Activated CD8-positive, alpha-beta T cell treated with anti-CD3 and anti-CD28 coated beads for 36 hours (primary cell): Measurements from ENCODE around the gene HMCN1. TPM values are rescaled to one million over a fixed set of nuclear protein-coding genes. Genes with fewer than 3 reads are reported as not detected.

Experiments
- ATAC-seq: fragments of 200-7000 bp; cut with Tn5 transposase; one replicate; pipeline ENCODE4 v1.10.0; 2021; ENCODE audit warnings: mild to moderate bottlenecking, moderate library complexity
- CTCF ChIA-PET: fragments of 350-600 bp; sonication (Branson Sonifier 250); formaldehyde crosslinking; loops from one replicate; lab custom pipeline; 2021; ENCODE audit warnings: antibody characterized with exemption; lab: Charles Lee
- POLR2A ChIA-PET: fragments of 350-600 bp; sonication (Branson Sonifier 250); formaldehyde crosslinking; loops from one replicate; lab custom pipeline; 2021; ENCODE audit warnings: antibody characterized with exemption; lab: Charles Lee
- DNase-seq: peaks from one replicate; pipeline ENCODE4 v3.0.0-alpha.2; 2020
- H3K27ac Mint-ChIP-seq: one replicate; pipeline ENCODE4 v1.8.0; 2021; ENCODE audit warnings: mild to moderate bottlenecking, mixed read lengths
- H3K27me3 Mint-ChIP-seq: one replicate; pipeline ENCODE4 v1.8.0; 2021; ENCODE audit warnings: mixed read lengths
- H3K36me3 Mint-ChIP-seq: one replicate; pipeline ENCODE4 v1.8.0; 2021; ENCODE audit warnings: low read depth, mixed read lengths
- H3K4me1 Mint-ChIP-seq: one replicate; pipeline ENCODE4 v1.8.0; 2021; ENCODE audit warnings: low read depth, mixed read lengths
- H3K4me3 Mint-ChIP-seq: one replicate; pipeline ENCODE4 v1.8.0; 2021; ENCODE audit warnings: mild to moderate bottlenecking, moderate library complexity, mixed read lengths
- H3K9me3 Mint-ChIP-seq: one replicate; pipeline ENCODE4 v1.8.0; 2021; ENCODE audit warnings: mixed read lengths
- CTCF ChIP-seq: fragments of 200-600 bp; IDR thresholded peaks from one replicate; pipeline ENCODE4 v1.8.0; 2022; ENCODE audit warnings: antibody characterized with exemption, mild to moderate bottlenecking
- intact Hi-C: fragments of 100-400 bp; cut with micrococcal nuclease; formaldehyde crosslinking; loops from one replicate; pipeline ENCODE4 v1.10.0; 2022
- total RNA-seq, 2 experiments: library from RNA; stranded (reverse); gene quantifications; one replicate each; pipeline ENCODE4 v1.2.3, GENCODE V29; 2021

The HMCN1 gene
- total RNA-seq, 2 experiments from 2014 or later = not detected

- H3K4me3 Mint-ChIP-seq = no peak overlapping the region
- H3K36me3 Mint-ChIP-seq = no peaks in the 10 kb centered on the region
- intact Hi-C loops = no loop called here
- H3K27ac Mint-ChIP-seq = no peak overlapping the region
- ChIA-PET POLR2A (no interaction called here), CTCF (no interaction called here)
- DNase-seq (no peak), ATAC-seq (no peak)
- peaks cover 8% of the 10 kb centered on the region for H3K27me3 Mint-ChIP-seq
- H3K4me1 Mint-ChIP-seq = no peaks in the 10 kb centered on the region
- H3K9me3 Mint-ChIP-seq = no peaks in the 10 kb centered on the region
- TF ChIP-seq CTCF = no peak
These were observed 264.2 kb downstream of the HMCN1 start for GRCh38 chr1:185998391-185998790.

- H3K9me3 Mint-ChIP-seq = no peaks in the 10 kb centered on the region
- intact Hi-C loops = no loop called here
- POLR2A ChIA-PET = no interaction called here
- TF ChIP-seq CTCF = no peak
- no peaks in the 10 kb centered on the region for H3K36me3 Mint-ChIP-seq
- H3K27me3 Mint-ChIP-seq = peaks cover 3% of the 10 kb centered on the region
- ATAC-seq (no peak), DNase-seq (no peak)
- CTCF ChIA-PET = no interaction called here
- no peak overlapping the region for H3K27ac Mint-ChIP-seq
- no peaks in the 10 kb centered on the region for H3K4me1 Mint-ChIP-seq
- no peak overlapping the region for H3K4me3 Mint-ChIP-seq
These were observed 268.2 kb downstream of the HMCN1 start for GRCh38 chr1:186002406-186002805.

DNA sequence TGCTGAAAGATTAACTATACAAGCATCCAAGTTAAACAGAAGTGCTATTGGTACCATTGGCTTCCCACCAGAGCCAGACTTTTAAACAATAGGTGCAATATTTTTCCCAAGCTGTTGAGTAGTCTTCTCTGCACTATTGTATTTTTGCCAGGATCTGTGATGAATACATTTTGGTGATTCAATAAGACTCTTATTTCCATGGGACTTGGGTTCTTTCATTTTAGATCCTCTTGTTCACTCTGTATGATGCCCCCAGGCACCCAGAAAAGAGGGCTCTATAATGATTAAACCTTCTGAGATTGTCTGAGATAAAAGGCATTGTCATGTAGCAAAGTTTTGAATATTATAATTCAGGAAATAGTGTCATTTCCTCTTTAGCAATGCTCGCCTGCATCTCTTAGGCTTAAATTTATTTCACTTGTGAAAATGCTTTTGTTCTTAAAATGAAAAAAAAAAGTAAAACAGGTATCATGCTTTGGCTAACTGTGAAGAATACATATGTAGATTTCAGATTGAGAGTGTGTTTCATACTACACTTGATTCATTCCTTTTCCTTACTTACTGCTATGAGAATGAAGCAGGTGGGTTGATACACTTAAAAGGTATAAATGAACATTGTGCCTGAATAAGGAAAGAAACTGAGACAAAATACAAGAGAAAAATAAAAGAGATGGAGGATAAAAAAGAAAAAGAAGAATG is 275.0 kb downstream of the HMCN1 start:
- Mint-ChIP-seq H3K27ac (no peak overlapping the region), H3K36me3 (no peaks in the 10 kb centered on the region), H3K4me1 (peaks cover 3% of the 10 kb centered on the region), H3K27me3 (peaks cover 2% of the 10 kb centered on the region), H3K9me3 (no peaks in the 10 kb centered on the region), H3K4me3 (no peak overlapping the region)
- DNase-seq (no peak), ATAC-seq (no peak)
- ChIA-PET CTCF (no interaction called here), POLR2A (no interaction called here)
- no peak for TF ChIP-seq CTCF
- intact Hi-C loops = no loop called here

- H3K27ac Mint-ChIP-seq = no peak overlapping the region
- no peak for ATAC-seq
- peaks cover 4% of the 10 kb centered on the region for H3K27me3 Mint-ChIP-seq
- POLR2A ChIA-PET = no interaction called here
- no peak for TF ChIP-seq CTCF
- peaks cover 2% of the 10 kb centered on the region for H3K4me1 Mint-ChIP-seq
- no peaks in the 10 kb centered on the region for H3K9me3 Mint-ChIP-seq
- no peak for DNase-seq
- no peak overlapping the region for H3K4me3 Mint-ChIP-seq
- CTCF ChIA-PET = no interaction called here
- H3K36me3 Mint-ChIP-seq = no peaks in the 10 kb centered on the region
- intact Hi-C loops = no loop called here
These were observed 280.3 kb downstream of the HMCN1 start for GRCh38 chr1:186014370-186015037.

DNA sequence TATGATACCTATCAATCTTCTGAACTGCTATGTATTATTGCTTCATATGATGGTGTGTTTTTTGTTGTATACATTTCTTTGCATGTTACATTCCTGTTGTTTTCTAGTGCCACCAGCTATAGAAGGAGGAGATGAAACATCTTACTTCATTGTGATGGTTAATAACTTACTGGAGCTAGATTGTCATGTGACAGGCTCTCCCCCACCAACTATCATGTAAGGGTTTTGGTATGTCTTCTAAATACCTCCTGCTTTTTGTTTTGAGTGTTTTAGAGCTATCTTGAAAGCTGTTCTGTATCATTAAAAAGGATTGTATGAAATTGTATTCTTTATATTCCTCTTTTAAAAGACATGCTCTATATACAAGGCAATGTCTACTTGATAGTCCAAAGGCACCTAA is 282.7 kb downstream of the HMCN1 start:
- Mint-ChIP-seq H3K9me3 (no peaks in the 10 kb centered on the region), H3K36me3 (no peaks in the 10 kb centered on the region), H3K27ac (no peak overlapping the region), H3K4me1 (no peaks in the 10 kb centered on the region), H3K4me3 (no peak overlapping the region), H3K27me3 (peaks cover 4% of the 10 kb centered on the region)
- intact Hi-C loops = no loop called here
- TF ChIP-seq CTCF = no peak
- CTCF ChIA-PET = no interaction called here
- ATAC-seq = no peak
- POLR2A ChIA-PET = no interaction called here
- no peak for DNase-seq
